ENCODE measurements around the gene ADSL.

DNA sequence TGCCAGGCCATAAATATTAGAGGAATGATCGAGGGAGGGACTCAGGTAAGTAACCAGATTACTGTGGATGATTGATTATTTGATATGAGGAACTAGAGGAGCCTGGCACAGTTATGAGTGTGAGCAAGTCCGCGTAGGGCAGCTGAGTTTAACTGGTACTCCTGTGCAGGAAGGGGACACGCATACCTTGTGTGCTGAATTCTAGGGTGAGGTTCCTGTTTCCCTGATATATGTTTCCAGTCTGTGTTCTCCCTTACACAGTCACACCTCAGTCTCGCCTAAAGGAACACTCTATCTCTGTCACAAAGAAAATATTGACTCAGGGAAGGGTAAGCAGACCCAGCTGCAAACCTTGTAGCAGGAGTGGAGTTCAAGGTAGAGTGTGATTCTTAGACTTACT is 41.4 kb downstream of the ADSL start:
- TF ChIP-seq, protein P1, sequence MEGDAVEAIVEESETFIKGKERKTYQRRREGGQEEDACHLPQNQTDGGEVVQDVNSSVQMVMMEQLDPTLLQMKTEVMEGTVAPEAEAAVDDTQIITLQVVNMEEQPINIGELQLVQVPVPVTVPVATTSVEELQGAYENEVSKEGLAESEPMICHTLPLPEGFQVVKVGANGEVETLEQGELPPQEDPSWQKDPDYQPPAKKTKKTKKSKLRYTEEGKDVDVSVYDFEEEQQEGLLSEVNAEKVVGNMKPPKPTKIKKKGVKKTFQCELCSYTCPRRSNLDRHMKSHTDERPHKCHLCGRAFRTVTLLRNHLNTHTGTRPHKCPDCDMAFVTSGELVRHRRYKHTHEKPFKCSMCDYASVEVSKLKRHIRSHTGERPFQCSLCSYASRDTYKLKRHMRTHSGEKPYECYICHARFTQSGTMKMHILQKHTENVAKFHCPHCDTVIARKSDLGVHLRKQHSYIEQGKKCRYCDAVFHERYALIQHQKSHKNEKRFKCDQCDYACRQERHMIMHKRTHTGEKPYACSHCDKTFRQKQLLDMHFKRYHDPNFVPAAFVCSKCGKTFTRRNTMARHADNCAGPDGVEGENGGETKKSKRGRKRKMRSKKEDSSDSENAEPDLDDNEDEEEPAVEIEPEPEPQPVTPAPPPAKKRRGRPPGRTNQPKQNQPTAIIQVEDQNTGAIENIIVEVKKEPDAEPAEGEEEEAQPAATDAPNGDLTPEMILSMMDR (IDR thresholded peaks at IDR 0.05): no peak
- TF ChIP-seq POLR2A (IDR thresholded peaks at IDR 0.05): no peak
- TF ChIP-seq POLR2AphosphoS5 (IDR thresholded peaks at IDR 0.05; ENCODE audit: insufficient read depth in 1 of 2, low read depth in 1 of 2): no peak
